HG03457 (cell line): Measurements from ENCODE around the gene EPB41L4B.

Experiments used
- ATAC-seq: cut with Tn5 transposase; IDR thresholded peaks from one replicate; pipeline ENCODE4 v1.9.1; 2021; ENCODE audit warnings: moderate number of reproducible peaks; ENCODE audit not compliant: unreplicated experiment

Gene EPB41L4B

GRCh38 chr9:109270971-109271925 lies 49.6 kb downstream of the EPB41L4B start:
- no peak for ATAC-seq

GRCh38 chr9:109270441-109270840 lies 50.4 kb downstream of the EPB41L4B start:
- no peak for ATAC-seq

GRCh38 chr9:109269839-109270238 lies 51.0 kb downstream of the EPB41L4B start:
- no peak for ATAC-seq

- no peak for ATAC-seq
Observed at GRCh38 chr9:109269081-109269480, 51.8 kb downstream of the EPB41L4B start.

GRCh38 chr9:109267555-109267954 lies 53.3 kb downstream of the EPB41L4B start:
- no peak for ATAC-seq

GRCh38 chr9:109264877-109265587 lies 55.8 kb downstream of the EPB41L4B start:
- ATAC-seq = no peak

GRCh38 chr9:109263358-109263757 lies 57.5 kb downstream of the EPB41L4B start:
- ATAC-seq = no peak

GRCh38 chr9:109258481-109259302 lies 62.2 kb downstream of the EPB41L4B start:
- no peak for ATAC-seq

- no peak for ATAC-seq
Observed at GRCh38 chr9:109256336-109256735, 64.5 kb downstream of the EPB41L4B start.

GRCh38 chr9:109255394-109255793 lies 65.5 kb downstream of the EPB41L4B start:
- no peak for ATAC-seq

GRCh38 chr9:109254317-109254716 lies 66.5 kb downstream of the EPB41L4B start:
- no peak for ATAC-seq

GRCh38 chr9:109253637-109254284 lies 67.1 kb downstream of the EPB41L4B start:
- ATAC-seq = no peak

GRCh38 chr9:109253241-109253636 lies 67.6 kb downstream of the EPB41L4B start:
- no peak for ATAC-seq

- no peak for ATAC-seq
Observed at GRCh38 chr9:109252291-109252690, 68.6 kb downstream of the EPB41L4B start.

GRCh38 chr9:109251776-109252106 lies 69.1 kb downstream of the EPB41L4B start:
- no peak for ATAC-seq

GRCh38 chr9:109251080-109251775 lies 69.6 kb downstream of the EPB41L4B start:
- ATAC-seq = no peak

GRCh38 chr9:109250771-109251079 lies 70.1 kb downstream of the EPB41L4B start:
- no peak for ATAC-seq

- no peak for ATAC-seq
Observed at GRCh38 chr9:109250311-109250741, 70.5 kb downstream of the EPB41L4B start.

- no peak for ATAC-seq
Observed at GRCh38 chr9:109249615-109250014, 71.2 kb downstream of the EPB41L4B start.

GRCh38 chr9:109248133-109248581 lies 72.7 kb downstream of the EPB41L4B start:
- ATAC-seq = no peak
